Mucosa of rectum (tissue), 2 donors: ENCODE data around the gene LRRC1.
A peak's percentile ranks its signal among the peaks of the same experiment; 100 is the strongest.

ENCODE experiments used
- H3K27ac ChIP-seq, 2 donors: one replicate each; pipeline ENCODE4 v1.7.0; 2013; ENCODE audit warnings: inconsistent platforms in 2 of 2, low read depth in 2 of 2, low read length in 2 of 2
- H3K27me3 ChIP-seq, 2 donors: one replicate each; pipeline ENCODE4 v1.7.0; 2013; ENCODE audit warnings: low read length in 2 of 2; ENCODE audit not compliant: control insufficient read depth in 2 of 2, insufficient read depth in 2 of 2
- H3K36me3 ChIP-seq, 2 donors: one replicate each; pipeline ENCODE4 v1.7.0; 2013; ENCODE audit warnings: low read length in 2 of 2; ENCODE audit not compliant: control insufficient read depth in 2 of 2, insufficient read depth in 2 of 2
- H3K4me1 ChIP-seq, 2 donors: one replicate each; pipeline ENCODE4 v1.7.0; 2013; ENCODE audit warnings: low read length in 2 of 2, mild to moderate bottlenecking in 1 of 2; ENCODE audit not compliant: control insufficient read depth in 2 of 2, insufficient read depth in 2 of 2
- H3K4me3 ChIP-seq, 2 donors: one replicate each; pipeline ENCODE4 v1.7.0; 2013; ENCODE audit warnings: low read length in 2 of 2
- H3K9ac ChIP-seq, 2 donors: one replicate each; pipeline ENCODE4 v1.7.0; 2013; ENCODE audit warnings: low read length in 2 of 2, low read depth in 1 of 2, mild to moderate bottlenecking in 1 of 2
- H3K9me3 ChIP-seq, 2 donors: one replicate each; pipeline ENCODE4 v1.7.0; 2013; ENCODE audit warnings: low read length in 2 of 2; ENCODE audit not compliant: control insufficient read depth in 2 of 2
- donor health status: healthy.
- donor health status: Normal muscosa, but diverticular disease.

Gene LRRC1

GRCh38 chr6:53926505-53926904 lies 131.7 kb downstream of the LRRC1 start:
- Histone ChIP-seq H3K27me3 (no peaks in the 10 kb centered on the region), H3K4me3 (no peak overlapping the region), H3K9ac (peak overlapping the region in 1 of 2 donors; percentile 11), H3K4me1 (peaks cover 10 to 25% of the 10 kb centered on the region in 2 donors), H3K27ac (peak overlapping the region; percentile 33 to 44), H3K9me3 (no peaks in the 10 kb centered on the region), H3K36me3 (peaks cover under 1 to 2% of the 10 kb centered on the region in 2 donors)

GRCh38 chr6:53928641-53929040 lies 133.8 kb downstream of the LRRC1 start:
- H3K27ac ChIP-seq = no peak overlapping the region
- H3K9ac ChIP-seq = no peak overlapping the region

GRCh38 chr6:53929041-53929820 lies 134.4 kb downstream of the LRRC1 start:
- no peak overlapping the region for H3K4me3 ChIP-seq
- H3K4me1 ChIP-seq = peaks cover 10 to 22% of the 10 kb centered on the region in 2 donors
- no peaks in the 10 kb centered on the region for H3K9me3 ChIP-seq
- no peaks in the 10 kb centered on the region for H3K36me3 ChIP-seq
- no peaks in the 10 kb centered on the region for H3K27me3 ChIP-seq
- no peak overlapping the region for H3K27ac ChIP-seq
- no peak overlapping the region for H3K9ac ChIP-seq

More at GRCh38 chr6:53928641-53929040, 133.8 kb downstream of the LRRC1 start:
- Histone ChIP-seq H3K9me3 (no peaks in the 10 kb centered on the region), H3K4me1 (peaks cover 10 to 22% of the 10 kb centered on the region in 2 donors), H3K27me3 (no peaks in the 10 kb centered on the region), H3K4me3 (no peak overlapping the region), H3K36me3 (no peaks in the 10 kb centered on the region)

- no peak overlapping the region for H3K27ac ChIP-seq
- no peak overlapping the region for H3K4me3 ChIP-seq
- H3K9me3 ChIP-seq = no peaks in the 10 kb centered on the region
- H3K9ac ChIP-seq = no peak overlapping the region
- peaks cover 10 to 19% of the 10 kb centered on the region in 2 donors for H3K4me1 ChIP-seq
- H3K36me3 ChIP-seq = no peaks in the 10 kb centered on the region
- H3K27me3 ChIP-seq = no peaks in the 10 kb centered on the region
Observed at GRCh38 chr6:53929821-53930120, 135.0 kb downstream of the LRRC1 start.

GRCh38 chr6:53930330-53930729 lies 135.5 kb downstream of the LRRC1 start:
- Histone ChIP-seq H3K4me3 (no peak overlapping the region), H3K9me3 (no peaks in the 10 kb centered on the region), H3K27me3 (no peaks in the 10 kb centered on the region), H3K9ac (no peak overlapping the region), H3K4me1 (peaks cover 10 to 15% of the 10 kb centered on the region in 2 donors), H3K36me3 (no peaks in the 10 kb centered on the region), H3K27ac (no peak overlapping the region)

- Histone ChIP-seq H3K27ac (no peak overlapping the region), H3K9me3 (no peaks in the 10 kb centered on the region), H3K36me3 (no peaks in the 10 kb centered on the region), H3K9ac (no peak overlapping the region), H3K4me3 (no peak overlapping the region), H3K4me1 (peaks cover 10 to 12% of the 10 kb centered on the region in 2 donors), H3K27me3 (no peaks in the 10 kb centered on the region)
Observed at GRCh38 chr6:53931086-53931485, 136.3 kb downstream of the LRRC1 start.

GRCh38 chr6:53932516-53932915 lies 137.7 kb downstream of the LRRC1 start:
- no peaks in the 10 kb centered on the region for H3K27me3 ChIP-seq
- no peaks in the 10 kb centered on the region for H3K9me3 ChIP-seq
- no peaks in the 10 kb centered on the region for H3K36me3 ChIP-seq
- H3K9ac ChIP-seq = no peak overlapping the region
- H3K4me3 ChIP-seq = no peak overlapping the region
- H3K4me1 ChIP-seq = peaks cover 4 to 6% of the 10 kb centered on the region in 2 donors
- no peak overlapping the region for H3K27ac ChIP-seq

GRCh38 chr6:53934023-53934422 lies 139.2 kb downstream of the LRRC1 start:
- Histone ChIP-seq H3K36me3 (no peaks in the 10 kb centered on the region), H3K27me3 (no peaks in the 10 kb centered on the region), H3K4me3 (no peak overlapping the region), H3K4me1 (no peaks in the 10 kb centered on the region), H3K9me3 (no peaks in the 10 kb centered on the region), H3K27ac (no peak overlapping the region), H3K9ac (no peak overlapping the region)

- no peak overlapping the region for H3K27ac ChIP-seq
- H3K9ac ChIP-seq = no peak overlapping the region
- H3K36me3 ChIP-seq = no peaks in the 10 kb centered on the region
- no peak overlapping the region for H3K4me3 ChIP-seq
- H3K27me3 ChIP-seq = no peaks in the 10 kb centered on the region
- no peaks in the 10 kb centered on the region for H3K9me3 ChIP-seq
- H3K4me1 ChIP-seq = no peaks in the 10 kb centered on the region
Observed at GRCh38 chr6:53937461-53937860, 142.7 kb downstream of the LRRC1 start.

- Histone ChIP-seq H3K27me3 (no peaks in the 10 kb centered on the region), H3K4me3 (no peak overlapping the region), H3K27ac (no peak overlapping the region), H3K36me3 (no peaks in the 10 kb centered on the region), H3K9ac (no peak overlapping the region), H3K9me3 (no peaks in the 10 kb centered on the region), H3K4me1 (no peaks in the 10 kb centered on the region)
Observed at GRCh38 chr6:53938810-53939209, 144.0 kb downstream of the LRRC1 start.
